Spleen (tissue), 7 donors: ENCODE results near the gene DNAJC2.

Source experiments
- POLR2A ChIP-seq, 3 donors: fragments of 450-650 bp; IDR thresholded peaks; one replicate each; pipeline ENCODE4 v1.5.1; 2017; ENCODE audit warnings: antibody characterized with exemption in 3 of 3, mild to moderate bottlenecking in 1 of 3
- POLR2AphosphoS5 ChIP-seq, 3 donors: sonication (generic); formaldehyde crosslinking; IDR thresholded peaks; one replicate each; pipeline ENCODE4 v1.5.1; 2017; ENCODE audit warnings: antibody characterized with exemption in 3 of 3
- TF ChIP-seq, protein P1 (sequence below), 11 experiments: fragments of 200-600 bp in 7 of 11; fragments of 450-650 bp in 4 of 11; sonication (generic) in 4 of 11; IDR thresholded peaks in 8 of 11; conservative IDR thresholded peaks in 3 of 11; 1 replicate in 7 of 11; 2 replicates in 4 of 11; pipeline versions ENCODE4 v1.4.0 to v1.8.0; 2016 to 2021; ENCODE audit warnings: antibody characterized with exemption in 11 of 11, inconsistent platforms in 4 of 11, mild to moderate bottlenecking in 1 of 11
- donor health status: DM: no; HTN: no; CAD: no; lungs with moderate emphysema.
- donor health status: DM: no; HTN: no; CAD: no.
- donor health status: DM: no; HTN: no; CAD: no.

GRCh38 chr7:103373866-103374643, 29.5 kb upstream of the DNAJC2 start:
- TF ChIP-seq, protein P1, sequence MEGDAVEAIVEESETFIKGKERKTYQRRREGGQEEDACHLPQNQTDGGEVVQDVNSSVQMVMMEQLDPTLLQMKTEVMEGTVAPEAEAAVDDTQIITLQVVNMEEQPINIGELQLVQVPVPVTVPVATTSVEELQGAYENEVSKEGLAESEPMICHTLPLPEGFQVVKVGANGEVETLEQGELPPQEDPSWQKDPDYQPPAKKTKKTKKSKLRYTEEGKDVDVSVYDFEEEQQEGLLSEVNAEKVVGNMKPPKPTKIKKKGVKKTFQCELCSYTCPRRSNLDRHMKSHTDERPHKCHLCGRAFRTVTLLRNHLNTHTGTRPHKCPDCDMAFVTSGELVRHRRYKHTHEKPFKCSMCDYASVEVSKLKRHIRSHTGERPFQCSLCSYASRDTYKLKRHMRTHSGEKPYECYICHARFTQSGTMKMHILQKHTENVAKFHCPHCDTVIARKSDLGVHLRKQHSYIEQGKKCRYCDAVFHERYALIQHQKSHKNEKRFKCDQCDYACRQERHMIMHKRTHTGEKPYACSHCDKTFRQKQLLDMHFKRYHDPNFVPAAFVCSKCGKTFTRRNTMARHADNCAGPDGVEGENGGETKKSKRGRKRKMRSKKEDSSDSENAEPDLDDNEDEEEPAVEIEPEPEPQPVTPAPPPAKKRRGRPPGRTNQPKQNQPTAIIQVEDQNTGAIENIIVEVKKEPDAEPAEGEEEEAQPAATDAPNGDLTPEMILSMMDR (IDR thresholded peaks at IDR 0.05 in 8 of 11, conservative IDR thresholded peaks at IDR 0.05 in 3 of 11) = no peak
- no peak for TF ChIP-seq POLR2AphosphoS5 (IDR thresholded peaks at IDR 0.05)
- TF ChIP-seq POLR2A (IDR thresholded peaks at IDR 0.05) = no peak
